Thoracic aorta (tissue), 2 donors: ENCODE results near the gene PCDHB13. TPM values are rescaled to one million over a fixed set of nuclear protein-coding genes. Genes with fewer than 3 reads are reported as not detected.
A peak's percentile ranks its signal among the peaks of the same experiment; 100 is the strongest.
"Not testable (repeated sequence)": the region's sequence is repeated elsewhere in the genome, so short reads cannot be mapped to it uniquely, and the experiment has no call there.

ENCODE experiments used
- ATAC-seq: fragments of 150-250 bp; one replicate; pipeline ENCODE4 v1.8.0; 2017; ENCODE audit warnings: low read depth; ENCODE audit not compliant: insufficient number of reproducible peaks, low FRiP score
- DNase-seq: peaks from one replicate; pipeline ENCODE4 v3.0.0-alpha.2; 2020; ENCODE audit warnings: low spot score
- H3K27ac ChIP-seq, 2 donors: fragments of 200-600 bp; sonication (generic); 1 replicate in 1 of 2; 2 replicates in 1 of 2; pipeline ENCODE4 v1.5.1; 2016; ENCODE audit warnings: mild to moderate bottlenecking in 2 of 2, moderate library complexity in 2 of 2
- H3K27me3 ChIP-seq: fragments of 200-600 bp; sonication (generic); replicated peaks from 2 replicates; pipeline ENCODE4 v1.6.0; 2016; ENCODE audit warnings: mild to moderate bottlenecking; ENCODE audit not compliant: insufficient read depth
- H3K36me3 ChIP-seq: fragments of 200-600 bp; sonication (generic); one replicate; pipeline ENCODE4 v1.5.1; 2016
- H3K4me1 ChIP-seq, 2 donors: fragments of 200-600 bp; sonication (generic); 1 replicate in 1 of 2; 2 replicates in 1 of 2; pipeline versions ENCODE4 v1.5.1 to v1.6.0; 2016; ENCODE audit warnings: low read depth in 2 of 2, mild to moderate bottlenecking in 1 of 2; ENCODE audit not compliant: control insufficient read depth in 1 of 2
- H3K4me3 ChIP-seq: fragments of 200-600 bp; sonication (generic); 2 replicates; pipeline ENCODE4 v1.5.1; 2016; ENCODE audit warnings: mild to moderate bottlenecking
- H3K9me3 ChIP-seq: fragments of 200-600 bp; sonication (generic); 2 replicates; pipeline ENCODE4 v1.5.1; 2016
- total RNA-seq, 2 donors: library from RNA; depleted of rRNA; stranded (reverse); fragments of >200 nt; gene quantifications; one replicate each; pipeline versions ENCODE4 v1.1.0 to v1.2.3, GENCODE V29; 2016
- TF ChIP-seq, protein P1 (sequence below): fragments of 200-600 bp; sonication (generic); IDR thresholded peaks from one replicate; pipeline ENCODE4 v1.5.1; 2019; ENCODE audit warnings: antibody characterized with exemption

Gene PCDHB13
- total RNA-seq, 2 donors from 2014 or later: 8.0 to 16.1 TPM

DNA sequence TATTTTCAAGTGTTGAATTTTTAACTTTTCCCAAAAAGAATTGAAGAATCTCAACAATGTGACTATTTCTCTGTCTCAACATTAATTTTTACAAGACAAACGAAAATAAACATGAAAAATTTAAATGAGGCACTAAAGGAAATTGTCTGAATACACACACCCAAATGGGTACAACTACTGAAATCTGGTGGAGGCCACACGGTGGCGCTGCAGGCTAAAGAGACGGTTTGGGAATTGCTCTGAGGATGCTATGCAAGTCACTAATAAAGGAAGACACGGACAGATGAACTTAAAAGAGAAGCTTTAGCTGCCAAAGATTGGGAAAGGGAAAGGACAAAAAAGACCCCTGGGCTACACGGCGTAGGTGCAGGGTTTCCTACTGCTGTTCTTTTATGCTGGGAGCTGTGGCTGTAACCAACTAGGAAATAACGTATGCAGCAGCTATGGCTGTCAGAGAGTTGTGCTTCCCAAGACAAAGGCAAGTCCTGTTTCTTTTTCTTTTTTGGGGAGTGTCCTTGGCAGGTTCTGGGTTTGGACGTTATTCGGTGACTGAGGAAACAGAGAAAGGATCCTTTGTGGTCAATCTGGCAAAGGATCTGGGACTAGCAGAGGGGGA, 21.5 kb upstream of the PCDHB13 start, which contains the start of gene PCDHB10:
PCDHB10 (plus strand) TSS at position 244 of the 616 bp plus-strand sequence; CDS start at position 444, 200 bp downstream.
- TF ChIP-seq, protein P1, sequence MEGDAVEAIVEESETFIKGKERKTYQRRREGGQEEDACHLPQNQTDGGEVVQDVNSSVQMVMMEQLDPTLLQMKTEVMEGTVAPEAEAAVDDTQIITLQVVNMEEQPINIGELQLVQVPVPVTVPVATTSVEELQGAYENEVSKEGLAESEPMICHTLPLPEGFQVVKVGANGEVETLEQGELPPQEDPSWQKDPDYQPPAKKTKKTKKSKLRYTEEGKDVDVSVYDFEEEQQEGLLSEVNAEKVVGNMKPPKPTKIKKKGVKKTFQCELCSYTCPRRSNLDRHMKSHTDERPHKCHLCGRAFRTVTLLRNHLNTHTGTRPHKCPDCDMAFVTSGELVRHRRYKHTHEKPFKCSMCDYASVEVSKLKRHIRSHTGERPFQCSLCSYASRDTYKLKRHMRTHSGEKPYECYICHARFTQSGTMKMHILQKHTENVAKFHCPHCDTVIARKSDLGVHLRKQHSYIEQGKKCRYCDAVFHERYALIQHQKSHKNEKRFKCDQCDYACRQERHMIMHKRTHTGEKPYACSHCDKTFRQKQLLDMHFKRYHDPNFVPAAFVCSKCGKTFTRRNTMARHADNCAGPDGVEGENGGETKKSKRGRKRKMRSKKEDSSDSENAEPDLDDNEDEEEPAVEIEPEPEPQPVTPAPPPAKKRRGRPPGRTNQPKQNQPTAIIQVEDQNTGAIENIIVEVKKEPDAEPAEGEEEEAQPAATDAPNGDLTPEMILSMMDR: no peak
- peak within 1 kb of the TSS; percentile 38 for H3K4me3 ChIP-seq
- no peaks in the 10 kb centered on the region for H3K36me3 ChIP-seq
- DNase-seq (no peak), ATAC-seq (no peak)
- H3K27ac ChIP-seq: no peak within 1 kb of the TSS
- no peaks in the 10 kb centered on the region for H3K27me3 ChIP-seq
- H3K4me1 ChIP-seq: no peaks in the 10 kb centered on the region
- peaks cover 69% of the 10 kb centered on the region for H3K9me3 ChIP-seq

DNA sequence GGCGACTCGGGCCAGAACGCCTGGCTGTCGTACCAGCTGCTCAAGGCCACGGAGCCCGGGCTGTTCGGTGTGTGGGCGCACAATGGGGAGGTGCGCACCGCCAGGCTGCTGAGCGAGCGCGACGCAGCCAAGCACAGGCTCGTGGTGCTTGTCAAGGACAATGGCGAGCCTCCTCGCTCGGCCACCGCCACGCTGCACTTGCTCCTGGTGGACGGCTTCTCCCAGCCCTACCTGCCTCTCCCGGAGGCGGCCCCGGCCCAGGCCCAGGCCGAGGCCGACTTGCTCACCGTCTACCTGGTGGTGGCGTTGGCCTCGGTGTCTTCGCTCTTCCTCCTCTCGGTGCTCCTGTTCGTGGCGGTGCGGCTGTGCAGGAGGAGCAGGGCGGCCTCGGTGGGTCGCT, 19.4 kb upstream of the PCDHB13 start:
- not testable (repeated sequence) for H3K4me1 ChIP-seq, ATAC-seq, H3K27ac ChIP-seq, H3K36me3 ChIP-seq, DNase-seq, H3K4me3 ChIP-seq, H3K27me3 ChIP-seq
- H3K9me3 ChIP-seq: peaks cover 74% of the 10 kb centered on the region

DNA sequence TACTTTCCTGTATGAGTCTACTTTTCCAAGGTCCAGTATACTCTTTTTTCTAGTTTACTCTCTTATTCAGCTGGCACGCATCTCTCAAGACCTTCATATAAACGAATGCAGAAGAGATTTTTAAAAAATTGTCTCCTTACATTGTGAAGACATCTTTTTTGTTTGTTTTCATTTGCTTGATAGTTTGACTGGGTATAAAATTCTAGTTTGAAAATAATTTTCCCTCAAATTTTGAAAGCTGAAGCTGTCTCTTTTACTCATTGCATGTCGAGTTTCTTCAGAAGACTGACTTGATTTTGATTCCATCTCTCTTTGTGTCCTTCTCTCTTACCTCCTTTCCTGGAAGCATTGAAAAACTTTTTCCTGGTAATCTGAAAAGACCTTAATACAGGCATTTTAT, 17.4 kb upstream of the PCDHB13 start:
- peaks cover 77% of the 10 kb centered on the region for H3K9me3 ChIP-seq
- no peaks in the 10 kb centered on the region for H3K4me1 ChIP-seq
- TF ChIP-seq, protein P1: no peak
- H3K27ac ChIP-seq: no peak overlapping the region
- H3K27me3 ChIP-seq: no peaks in the 10 kb centered on the region
- H3K4me3 ChIP-seq: no peak overlapping the region
- ATAC-seq (no peak), DNase-seq (no peak)
- no peaks in the 10 kb centered on the region for H3K36me3 ChIP-seq

DNA sequence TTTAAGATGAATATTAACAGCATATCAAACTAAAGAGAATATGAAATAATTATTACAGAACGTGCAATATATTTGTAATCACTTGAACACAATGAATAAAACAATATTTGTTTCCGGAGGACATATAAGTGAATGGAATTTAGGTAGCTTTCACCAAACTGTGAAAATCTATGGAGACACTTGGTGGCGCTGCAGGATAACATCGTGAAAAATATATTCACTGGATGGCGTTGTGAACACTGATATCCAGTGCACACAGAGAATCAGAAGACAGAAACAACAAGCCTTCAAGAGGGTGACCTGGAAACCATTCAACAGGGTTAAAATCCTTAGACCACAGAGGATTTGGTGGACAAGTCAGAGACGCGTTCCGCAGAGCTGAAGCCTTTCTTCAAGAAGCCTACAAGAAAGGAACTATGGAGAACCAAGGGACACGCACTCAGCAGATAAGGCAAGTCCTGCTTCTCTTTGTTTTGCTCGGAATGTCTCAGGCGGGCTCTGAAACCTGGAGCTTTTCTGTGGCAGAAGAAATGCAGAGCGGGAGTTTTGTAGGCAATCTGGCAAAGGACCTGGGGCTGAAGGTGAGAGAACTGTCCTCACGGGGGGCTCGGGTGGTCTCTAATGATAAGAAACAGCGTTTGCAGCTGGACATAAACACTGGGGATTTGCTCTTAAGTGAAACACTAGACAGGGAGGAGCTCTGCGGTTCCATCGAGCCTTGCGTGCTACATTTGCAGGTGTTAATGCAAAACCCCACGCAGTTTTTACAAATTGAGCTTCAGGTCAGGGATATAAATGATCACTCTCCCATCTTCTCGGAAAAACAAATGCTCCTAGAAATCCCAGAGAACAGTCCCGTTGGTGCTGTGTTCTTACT, 14.1 kb upstream of the PCDHB13 start, which contains the start of gene PCDHB11:
PCDHB11 (plus strand) TSS at position 269 of the 877 bp plus-strand sequence; CDS start at position 417, 148 bp downstream.
- H3K36me3 ChIP-seq: no peaks in the 10 kb centered on the region
- peak within 1 kb of the TSS; percentile 42 for H3K4me3 ChIP-seq
- DNase-seq: no peak
- no peaks in the 10 kb centered on the region for H3K4me1 ChIP-seq
- TF ChIP-seq, protein P1: no peak
- H3K9me3 ChIP-seq: peaks cover 81% of the 10 kb centered on the region
- no peaks in the 10 kb centered on the region for H3K27me3 ChIP-seq
- no peak for ATAC-seq
- no peak within 1 kb of the TSS for H3K27ac ChIP-seq

DNA sequence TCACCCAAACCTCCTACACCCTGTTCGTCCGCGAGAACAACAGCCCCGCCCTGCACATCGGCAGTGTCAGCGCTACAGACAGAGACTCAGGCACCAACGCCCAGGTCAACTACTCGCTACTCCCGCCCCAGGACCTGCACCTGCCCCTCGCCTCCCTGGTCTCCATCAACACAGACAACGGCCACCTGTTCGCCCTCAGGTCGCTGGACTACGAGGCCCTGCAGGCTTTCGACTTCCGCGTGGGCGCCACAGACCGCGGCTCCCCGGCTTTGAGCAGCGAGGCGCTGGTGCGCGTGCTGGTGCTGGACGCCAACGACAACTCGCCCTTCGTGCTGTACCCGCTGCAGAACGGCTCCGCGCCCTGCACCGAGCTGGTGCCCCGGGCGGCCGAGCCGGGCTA, 12.6 kb upstream of the PCDHB13 start:
- H3K27ac ChIP-seq, H3K27me3 ChIP-seq, H3K36me3 ChIP-seq, DNase-seq, H3K4me3 ChIP-seq, ATAC-seq, H3K4me1 ChIP-seq: not testable (repeated sequence)
- H3K9me3 ChIP-seq: peaks cover 72% of the 10 kb centered on the region

DNA sequence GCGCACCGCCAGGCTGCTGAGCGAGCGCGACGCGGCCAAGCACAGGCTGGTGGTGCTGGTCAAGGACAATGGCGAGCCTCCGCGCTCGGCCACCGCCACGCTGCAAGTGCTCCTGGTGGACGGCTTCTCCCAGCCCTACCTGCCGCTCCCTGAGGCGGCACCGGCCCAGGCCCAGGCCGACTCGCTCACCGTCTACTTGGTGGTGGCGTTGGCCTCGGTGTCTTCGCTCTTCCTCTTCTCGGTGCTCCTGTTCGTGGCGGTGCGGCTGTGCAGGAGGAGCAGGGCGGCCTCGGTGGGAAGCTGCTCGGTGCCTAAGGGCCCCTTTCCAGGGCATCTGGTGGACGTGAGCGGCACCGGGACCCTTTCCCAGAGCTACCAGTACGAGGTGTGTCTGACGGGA, 12.1 kb upstream of the PCDHB13 start:
- not testable (repeated sequence) for H3K4me1 ChIP-seq, ATAC-seq, H3K27ac ChIP-seq, DNase-seq, H3K27me3 ChIP-seq, H3K4me3 ChIP-seq, H3K36me3 ChIP-seq
- H3K9me3 ChIP-seq: peaks cover 67% of the 10 kb centered on the region
